Esophagus squamous epithelium (tissue), 4 donors: ENCODE results near the gene FLCN.

Experiments used
- POLR2A ChIP-seq, 4 donors: fragments of 450-650 bp; IDR thresholded peaks; one replicate each; pipeline ENCODE4 v1.6.1; 2017; ENCODE audit warnings: antibody characterized with exemption in 4 of 4, mild to moderate bottlenecking in 4 of 4, moderate library complexity in 3 of 4
- TF ChIP-seq, protein P1 (sequence below), 6 experiments: fragments of 450-650 bp in 4 of 6; fragments of 200-600 bp in 2 of 6; sonication (generic) in 2 of 6; IDR thresholded peaks; one replicate each; pipeline ENCODE4 v1.5.1; 2016 to 2019; ENCODE audit warnings: antibody characterized with exemption in 6 of 6, mild to moderate bottlenecking in 4 of 6, moderate library complexity in 4 of 6

DNA sequence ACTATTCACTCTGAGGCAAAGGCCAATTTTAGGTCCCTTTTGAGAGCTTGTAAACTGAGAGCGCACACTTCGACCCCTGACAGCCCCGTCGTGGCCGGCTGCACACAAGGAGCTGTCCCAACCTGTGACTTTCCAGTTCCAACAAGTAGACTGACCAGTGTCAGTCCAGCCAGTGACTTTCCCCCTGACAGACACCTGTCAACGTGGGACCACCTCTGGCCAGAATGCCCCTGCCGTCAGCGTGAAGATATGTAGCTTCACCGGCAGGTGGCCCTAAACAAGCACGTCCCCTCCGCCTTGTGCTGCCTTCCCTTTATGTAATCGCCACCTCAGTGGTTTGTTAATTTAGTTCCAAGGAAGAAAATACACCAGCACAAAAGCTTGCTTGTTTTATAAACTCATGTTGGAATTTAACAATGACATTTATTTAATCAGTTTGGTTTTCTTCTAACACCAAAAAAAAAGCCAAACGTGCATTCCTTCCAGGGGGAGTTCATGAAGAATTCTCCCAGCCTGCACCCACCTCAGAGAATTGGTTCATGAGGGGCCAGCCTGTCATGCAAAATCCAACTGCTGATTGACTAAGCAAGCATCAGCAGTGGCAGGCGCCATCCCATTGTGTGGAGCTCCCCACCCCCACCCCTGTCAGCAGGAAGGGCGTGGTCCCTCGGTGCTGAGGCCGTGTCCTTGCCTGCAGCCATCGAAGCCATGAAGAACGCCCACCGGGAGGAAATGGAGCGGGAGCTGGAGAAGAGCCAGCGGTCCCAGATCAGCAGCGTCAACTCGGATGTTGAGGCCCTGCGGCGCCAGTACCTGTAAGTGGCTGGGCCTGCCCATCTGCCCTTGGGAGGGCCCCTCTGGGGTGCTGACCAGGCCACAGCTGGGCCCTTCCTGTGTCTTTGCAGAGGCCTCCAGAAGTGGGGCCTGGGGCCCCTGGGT, 64.7 kb downstream of the FLCN start:
- TF ChIP-seq, protein P1, sequence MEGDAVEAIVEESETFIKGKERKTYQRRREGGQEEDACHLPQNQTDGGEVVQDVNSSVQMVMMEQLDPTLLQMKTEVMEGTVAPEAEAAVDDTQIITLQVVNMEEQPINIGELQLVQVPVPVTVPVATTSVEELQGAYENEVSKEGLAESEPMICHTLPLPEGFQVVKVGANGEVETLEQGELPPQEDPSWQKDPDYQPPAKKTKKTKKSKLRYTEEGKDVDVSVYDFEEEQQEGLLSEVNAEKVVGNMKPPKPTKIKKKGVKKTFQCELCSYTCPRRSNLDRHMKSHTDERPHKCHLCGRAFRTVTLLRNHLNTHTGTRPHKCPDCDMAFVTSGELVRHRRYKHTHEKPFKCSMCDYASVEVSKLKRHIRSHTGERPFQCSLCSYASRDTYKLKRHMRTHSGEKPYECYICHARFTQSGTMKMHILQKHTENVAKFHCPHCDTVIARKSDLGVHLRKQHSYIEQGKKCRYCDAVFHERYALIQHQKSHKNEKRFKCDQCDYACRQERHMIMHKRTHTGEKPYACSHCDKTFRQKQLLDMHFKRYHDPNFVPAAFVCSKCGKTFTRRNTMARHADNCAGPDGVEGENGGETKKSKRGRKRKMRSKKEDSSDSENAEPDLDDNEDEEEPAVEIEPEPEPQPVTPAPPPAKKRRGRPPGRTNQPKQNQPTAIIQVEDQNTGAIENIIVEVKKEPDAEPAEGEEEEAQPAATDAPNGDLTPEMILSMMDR (IDR thresholded peaks at IDR 0.05): no peak
- TF ChIP-seq POLR2A (IDR thresholded peaks at IDR 0.05): no peak
